Coronary artery (tissue), 2 donors: ENCODE results near the gene PRUNE2.
A peak's percentile ranks its signal among the peaks of the same experiment; 100 is the strongest.
"Not testable (repeated sequence)": the region's sequence is repeated elsewhere in the genome, so short reads cannot be mapped to it uniquely, and the experiment has no call there.

Experiments
- DNase-seq: peaks from one replicate; pipeline ENCODE4 v3.0.0-alpha.2; 2017; ENCODE audit warnings: low spot score
- H3K27ac ChIP-seq, 2 donors: fragments of 200-600 bp; sonication (generic); one replicate each; pipeline ENCODE4 v1.5.1; 2016 to 2019
- H3K4me3 ChIP-seq: fragments of 200-600 bp; sonication (generic); 2 replicates; pipeline ENCODE4 v1.5.1; 2016; ENCODE audit warnings: mild to moderate bottlenecking, moderate library complexity
- TF ChIP-seq, protein P1 (sequence below): fragments of 200-600 bp; sonication (generic); IDR thresholded peaks from one replicate; pipeline ENCODE4 v1.5.1; 2019; ENCODE audit warnings: antibody characterized with exemption

Gene PRUNE2

DNA sequence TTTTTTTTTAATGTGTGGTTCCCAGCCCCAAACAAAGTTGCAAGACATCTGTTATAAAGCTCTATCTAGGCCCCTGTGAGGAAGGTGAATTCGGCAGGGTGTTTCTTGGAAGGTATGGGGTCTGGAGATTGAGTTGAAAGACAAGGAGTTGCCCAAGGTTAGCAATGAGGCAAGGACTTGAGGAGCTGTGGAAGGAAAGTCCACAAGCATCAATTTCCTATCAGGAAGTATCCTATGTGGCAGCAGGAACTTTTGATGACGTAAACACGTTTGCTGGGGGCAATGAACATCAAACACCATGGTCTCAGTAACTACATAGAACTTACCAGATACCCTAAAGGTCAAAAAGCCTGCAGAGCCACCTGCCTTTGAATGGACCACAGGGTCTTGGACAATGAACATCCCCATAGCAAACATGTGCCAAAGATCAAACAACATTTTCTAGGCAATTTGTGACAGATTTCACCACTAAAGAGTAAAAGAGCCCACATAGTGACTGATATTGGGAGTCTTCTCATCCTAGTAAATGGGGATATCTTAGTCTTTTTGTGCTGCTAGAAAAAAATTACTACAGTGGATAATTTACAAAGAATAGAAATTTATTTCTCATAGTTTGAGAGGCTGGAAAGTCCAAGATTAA lies 301.9 kb downstream of the PRUNE2 start:
- no peak overlapping the region for H3K27ac ChIP-seq
- TF ChIP-seq, protein P1, sequence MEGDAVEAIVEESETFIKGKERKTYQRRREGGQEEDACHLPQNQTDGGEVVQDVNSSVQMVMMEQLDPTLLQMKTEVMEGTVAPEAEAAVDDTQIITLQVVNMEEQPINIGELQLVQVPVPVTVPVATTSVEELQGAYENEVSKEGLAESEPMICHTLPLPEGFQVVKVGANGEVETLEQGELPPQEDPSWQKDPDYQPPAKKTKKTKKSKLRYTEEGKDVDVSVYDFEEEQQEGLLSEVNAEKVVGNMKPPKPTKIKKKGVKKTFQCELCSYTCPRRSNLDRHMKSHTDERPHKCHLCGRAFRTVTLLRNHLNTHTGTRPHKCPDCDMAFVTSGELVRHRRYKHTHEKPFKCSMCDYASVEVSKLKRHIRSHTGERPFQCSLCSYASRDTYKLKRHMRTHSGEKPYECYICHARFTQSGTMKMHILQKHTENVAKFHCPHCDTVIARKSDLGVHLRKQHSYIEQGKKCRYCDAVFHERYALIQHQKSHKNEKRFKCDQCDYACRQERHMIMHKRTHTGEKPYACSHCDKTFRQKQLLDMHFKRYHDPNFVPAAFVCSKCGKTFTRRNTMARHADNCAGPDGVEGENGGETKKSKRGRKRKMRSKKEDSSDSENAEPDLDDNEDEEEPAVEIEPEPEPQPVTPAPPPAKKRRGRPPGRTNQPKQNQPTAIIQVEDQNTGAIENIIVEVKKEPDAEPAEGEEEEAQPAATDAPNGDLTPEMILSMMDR = no peak
- no peak for DNase-seq

DNA sequence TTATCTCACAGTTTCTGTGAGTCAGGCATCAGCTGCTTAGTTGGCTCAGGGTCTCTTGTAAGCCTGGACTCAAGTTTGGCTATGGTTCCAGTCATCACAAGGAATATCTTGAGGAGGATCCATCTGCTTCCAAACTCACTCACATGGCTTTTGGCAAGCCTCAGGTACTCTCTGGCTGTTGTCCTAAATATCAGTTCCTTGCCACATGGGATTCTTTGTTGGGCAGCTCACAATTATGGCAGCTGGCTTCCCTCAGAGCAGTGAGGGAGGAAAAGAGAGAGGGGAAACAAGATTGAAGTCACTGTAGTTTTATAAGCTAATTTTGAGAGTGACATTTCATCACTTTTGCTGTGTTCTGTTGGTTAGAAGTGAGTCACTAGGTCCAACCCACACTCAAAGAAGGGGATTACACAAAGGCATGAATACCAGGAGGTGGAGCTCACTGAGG lies 302.4 kb downstream of the PRUNE2 start:
- H3K27ac ChIP-seq = peak overlapping the region in 1 of 2 donors; percentile 5
- TF ChIP-seq, protein P1 = no peak
- H3K4me3 ChIP-seq = no peak overlapping the region
- DNase-seq = no peak

More for the DNA sequence above, 301.9 kb downstream of the PRUNE2 start:
- no peak overlapping the region for H3K4me3 ChIP-seq

DNA sequence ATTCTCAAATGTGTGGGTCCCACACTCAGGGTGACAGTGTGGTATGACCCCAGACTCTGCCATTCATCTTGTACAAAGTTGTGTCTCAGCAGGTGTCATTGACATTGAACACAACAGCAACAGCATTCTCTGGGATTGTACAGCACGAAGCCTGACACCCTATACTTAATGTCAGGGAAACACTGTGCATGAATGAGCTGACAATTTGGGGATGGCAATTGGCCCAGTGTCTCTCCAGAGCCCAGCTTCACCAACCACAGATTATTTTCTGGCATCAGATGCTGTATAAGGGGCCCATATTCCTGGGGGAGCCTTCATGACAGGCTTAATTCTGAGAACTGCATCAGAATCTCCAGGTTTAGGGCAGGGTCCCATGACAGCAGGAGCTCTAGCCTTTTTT lies 303.7 kb downstream of the PRUNE2 start:
- Histone ChIP-seq H3K4me3 (no peak overlapping the region), H3K27ac (no peak overlapping the region)
- DNase-seq = no peak
- TF ChIP-seq, protein P1 = no peak

DNA sequence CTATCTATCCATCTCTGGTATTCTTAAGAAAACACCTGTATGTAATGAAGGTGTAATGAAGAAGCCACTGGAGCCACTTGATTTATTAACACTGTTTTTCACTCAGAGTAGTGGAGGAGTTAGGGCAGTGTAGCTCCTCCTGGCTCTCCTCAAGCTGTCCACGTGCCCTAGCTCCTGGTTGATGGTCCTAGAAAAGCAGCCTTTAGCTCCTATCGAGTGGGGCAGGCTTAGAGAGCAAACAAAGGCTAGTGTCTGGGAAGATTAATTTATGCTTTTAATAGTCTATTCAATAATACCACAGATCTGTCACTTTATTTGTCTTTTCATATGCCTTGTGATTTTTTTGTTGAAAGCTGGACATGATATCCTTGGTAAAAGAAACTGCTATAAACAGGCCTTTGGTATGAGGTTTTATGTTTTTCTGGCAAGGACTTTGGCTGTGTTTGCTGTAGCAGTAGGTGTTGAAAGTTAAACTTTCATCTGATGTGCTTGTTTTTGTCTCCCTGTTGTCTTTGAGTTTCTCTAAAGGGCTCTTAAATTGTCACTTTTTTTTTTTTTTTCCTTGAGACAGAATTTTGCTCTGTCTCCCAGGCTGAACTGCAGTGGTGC lies 305.8 kb downstream of the PRUNE2 start:
- no peak for DNase-seq
- TF ChIP-seq, protein P1 = no peak
- no peak overlapping the region for H3K27ac ChIP-seq
- H3K4me3 ChIP-seq = no peak overlapping the region

GRCh38 chr9:76598981-76599380 lies 306.9 kb downstream of the PRUNE2 start:
- TF ChIP-seq, protein P1 = no peak
- DNase-seq = no peak
- Histone ChIP-seq H3K4me3 (no peak overlapping the region), H3K27ac (no peak overlapping the region)

- no peak overlapping the region for H3K4me3 ChIP-seq
- no peak for DNase-seq
- TF ChIP-seq, protein P1 = no peak
- no peak overlapping the region for H3K27ac ChIP-seq
These were observed 310.3 kb downstream of the PRUNE2 start for GRCh38 chr9:76595645-76596044.

DNA sequence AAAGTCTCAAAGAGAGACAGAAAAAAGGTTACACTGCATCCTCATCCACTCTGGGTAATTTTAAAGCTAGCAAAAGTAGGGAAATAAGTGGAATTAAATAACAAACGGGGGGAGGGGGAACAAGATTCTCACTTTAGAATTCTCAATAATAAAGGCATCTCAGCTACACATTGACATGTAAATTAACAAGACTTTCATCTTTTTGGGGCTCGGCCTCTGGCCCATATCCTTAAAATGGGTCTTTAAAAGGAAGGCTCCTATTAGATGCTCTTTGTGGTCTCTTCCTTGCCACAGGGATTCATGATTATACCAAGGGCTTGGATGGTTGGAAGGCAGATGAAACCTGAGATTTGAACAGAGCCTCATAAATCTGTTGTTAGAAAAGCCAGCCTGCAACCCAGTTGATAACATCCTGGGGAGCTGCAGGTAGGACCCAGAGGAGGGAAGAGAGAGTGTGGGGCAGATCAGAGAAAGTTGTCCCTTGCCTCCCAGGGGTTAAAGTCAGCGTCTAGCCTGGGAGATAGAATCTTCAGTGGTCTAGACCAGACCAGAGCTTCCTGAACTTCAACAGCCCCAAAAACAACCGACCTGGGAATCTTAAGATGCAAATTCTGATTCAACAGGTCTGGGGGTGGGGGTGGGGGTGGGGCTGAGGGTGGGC lies 311.0 kb downstream of the PRUNE2 start:
- DNase-seq = no peak
- no peak overlapping the region for H3K27ac ChIP-seq
- TF ChIP-seq, protein P1 = no peak
- H3K4me3 ChIP-seq = no peak overlapping the region

DNA sequence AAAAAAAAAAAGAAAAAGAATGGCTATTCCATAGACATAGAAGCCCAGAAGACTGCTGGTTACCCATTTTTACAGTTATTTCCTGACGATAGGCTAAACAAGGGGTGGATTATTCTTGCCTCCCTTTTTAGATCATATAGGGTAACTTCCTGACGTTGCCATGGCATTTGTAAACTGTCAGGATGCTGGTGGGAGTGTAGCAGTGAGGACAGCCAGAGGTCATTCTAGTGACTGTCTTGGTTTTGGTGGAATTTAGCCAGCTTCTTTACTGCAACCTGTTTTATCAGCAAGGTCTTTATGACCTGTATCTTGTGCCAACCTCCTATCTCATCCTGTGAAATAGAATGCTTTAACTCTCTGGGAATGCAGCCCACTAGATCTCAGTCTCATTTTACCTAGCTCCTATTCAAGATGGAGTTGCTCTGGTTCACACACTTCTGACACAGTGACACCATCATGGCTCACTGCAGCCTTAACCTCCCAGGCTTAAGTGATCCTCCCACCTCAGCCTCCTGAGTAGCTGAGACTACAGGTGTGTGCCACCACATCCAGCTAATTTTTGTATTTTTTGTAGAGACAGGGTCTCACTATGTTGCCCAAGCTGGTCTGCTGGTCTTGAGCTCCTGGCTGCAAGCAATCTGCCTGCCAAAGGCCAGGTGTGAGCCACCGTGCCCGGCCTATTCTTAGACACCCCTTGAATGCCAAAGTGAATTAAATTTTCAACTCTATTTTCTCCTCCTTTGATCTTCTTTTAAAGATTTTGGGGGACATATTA lies 311.8 kb downstream of the PRUNE2 start:
- not testable (repeated sequence) for H3K27ac ChIP-seq, DNase-seq, H3K4me3 ChIP-seq
